Liver (tissue), 9 donors: ENCODE results near the gene FARS2. TPM values are rescaled to one million over a fixed set of nuclear protein-coding genes. Genes with fewer than 3 reads are reported as not detected.

Source experiments
- DNase-seq: peaks from one replicate; pipeline ENCODE4 v3.0.0-alpha.2; 2017; ENCODE audit warnings: low spot score
- H3K27ac ChIP-seq, 2 donors: one replicate each; pipeline ENCODE4 v1.7.0; 2013; ENCODE audit warnings: inconsistent platforms in 2 of 2, low read length in 2 of 2, control low read depth in 1 of 2, low read depth in 1 of 2, mild to moderate bottlenecking in 1 of 2
- H3K27me3 ChIP-seq, 4 donors: one replicate each; pipeline versions ENCODE4 v1.6.1 to v1.7.0; 2013; ENCODE audit warnings: low read length in 3 of 4, inconsistent platforms in 1 of 4, mild to moderate bottlenecking in 1 of 4, moderate library complexity in 1 of 4; ENCODE audit not compliant: control insufficient read depth in 4 of 4, insufficient read depth in 4 of 4
- H3K36me3 ChIP-seq, 4 donors: one replicate each; pipeline versions ENCODE4 v1.6.1 to v1.7.0; 2013; ENCODE audit warnings: low read length in 3 of 4, mild to moderate bottlenecking in 3 of 4, low read depth in 1 of 4, moderate library complexity in 1 of 4; ENCODE audit not compliant: control insufficient read depth in 4 of 4, insufficient read depth in 3 of 4
- H3K4me1 ChIP-seq, 4 donors: one replicate each; pipeline versions ENCODE4 v1.6.1 to v1.7.0; 2013; ENCODE audit warnings: low read length in 3 of 4, mild to moderate bottlenecking in 3 of 4, moderate library complexity in 1 of 4; ENCODE audit not compliant: control insufficient read depth in 4 of 4, insufficient read depth in 4 of 4
- H3K4me3 ChIP-seq, 3 donors: one replicate each; pipeline versions ENCODE4 v1.6.1 to v1.7.0; 2013; ENCODE audit warnings: low read length in 3 of 3, control low read depth in 1 of 3, low read depth in 1 of 3, mild to moderate bottlenecking in 1 of 3
- H3K9ac ChIP-seq, 2 donors: one replicate each; pipeline ENCODE4 v1.7.0; 2013; ENCODE audit warnings: low read length in 2 of 2, mild to moderate bottlenecking in 2 of 2, moderate library complexity in 2 of 2, control low read depth in 1 of 2, low read depth in 1 of 2
- H3K9me3 ChIP-seq, 4 donors: one replicate each; pipeline versions ENCODE4 v1.6.1 to v1.7.0; 2013; ENCODE audit warnings: low read length in 3 of 4; ENCODE audit not compliant: control insufficient read depth in 4 of 4
- ATF3 ChIP-seq: IDR thresholded peaks from 2 replicates; pipeline ENCODE4 v1.6.1; 2016; ENCODE audit warnings: antibody characterized with exemption
- CTCF ChIP-seq: fragments of 150-350 bp; IDR thresholded peaks from 2 replicates; pipeline ENCODE4 v1.5.1; 2017; ENCODE audit warnings: improper control_type of control experiment, low read depth, low read length; ENCODE audit not compliant: missing input control
- EGR1 ChIP-seq, 2 donors: IDR thresholded peaks; 2 replicates each; pipeline ENCODE4 v1.6.1; 2016 to 2018; ENCODE audit warnings: antibody characterized with exemption in 2 of 2, low read depth in 2 of 2
- FOXA1 ChIP-seq: IDR thresholded peaks from 2 replicates; pipeline ENCODE4 v1.6.1; 2016; ENCODE audit warnings: antibody characterized with exemption
- HNF4G ChIP-seq: IDR thresholded peaks from 2 replicates; pipeline ENCODE4 v1.6.1; 2016; ENCODE audit warnings: antibody characterized with exemption
- JUND ChIP-seq, 2 donors: IDR thresholded peaks; 2 replicates each; pipeline ENCODE4 v1.6.1; 2016; ENCODE audit warnings: antibody characterized with exemption in 2 of 2
- MAX ChIP-seq: IDR thresholded peaks from 2 replicates; pipeline ENCODE4 v1.6.1; 2016; ENCODE audit warnings: antibody characterized with exemption
- RAD21 ChIP-seq, 2 donors: IDR thresholded peaks; 2 replicates each; pipeline ENCODE4 v1.6.1; 2016; ENCODE audit warnings: antibody characterized with exemption in 2 of 2, mild to moderate bottlenecking in 2 of 2
- REST ChIP-seq: IDR thresholded peaks from 2 replicates; pipeline ENCODE4 v1.6.1; 2016; ENCODE audit warnings: antibody characterized with exemption, mild to moderate bottlenecking
- RXRA ChIP-seq, 2 donors: IDR thresholded peaks; 2 replicates each; pipeline ENCODE4 v1.6.1; 2017 to 2018; ENCODE audit warnings: antibody characterized with exemption in 2 of 2, mild to moderate bottlenecking in 1 of 2
- TAF1 ChIP-seq: conservative IDR thresholded peaks from 2 replicates; pipeline ENCODE4 v1.6.1; 2016; ENCODE audit warnings: antibody characterized with exemption, mild to moderate bottlenecking
- YY1 ChIP-seq: IDR thresholded peaks from 2 replicates; pipeline ENCODE4 v1.6.1; 2016; ENCODE audit warnings: antibody characterized with exemption, mild to moderate bottlenecking
- WGBS: extraction: QIAGEN DNeasy Blood & Tissue Kit; methylation state at CpG from one replicate; pipeline ENCODE4 v1.1.7; 2013; 5-methylcytosine and 5-hydroxymethylcytosine counted together
- polyA plus RNA-seq, 2 donors: library from polyadenylated mRNA; stranded (reverse) in 1 of 2; unstranded in 1 of 2; fragments of 200-250 nt in 1 of 2; fragments of >200 nt in 1 of 2; fragmentation: Nextera tagmentation in 1 of 2; extraction: Ambion mirVana in 1 of 2; gene quantifications; one replicate each; pipeline versions ENCODE4 v1.2.1 to v1.2.3, GENCODE V29; 2013 to 2015
- total RNA-seq, 2 donors: library from RNA; depleted of rRNA; stranded (reverse); fragments of >200 nt; gene quantifications; one replicate each; pipeline ENCODE4 v1.2.3, GENCODE V29; 2014
- donor health status: healthy.
- donor health status: healthy.
- donor health status: healthy.
- donor health status: healthy.
- donor health status: healthy.

Gene FARS2
- total and polyA plus RNA-seq, 4 donors, result 7.8 to 25.9 (median 11.2) TPM

GRCh38 chr6:5567890-5568289 is 306.6 kb downstream of the FARS2 start (continued):
- TF ChIP-seq REST, result no peak
- no peak for TF ChIP-seq RXRA (IDR thresholded peaks at IDR 0.05)

- Histone ChIP-seq H3K4me3 (no peak overlapping the region), H3K9me3 (no peaks in the 10 kb centered on the region), H3K4me1 (peaks cover 0 to 2% (median 0%) of the 10 kb centered on the region in 4 donors), H3K36me3 (peaks cover 0 to 1% (median 0%) of the 10 kb centered on the region in 4 donors), H3K27me3 (no peaks in the 10 kb centered on the region), H3K27ac (no peak overlapping the region), H3K9ac (no peak overlapping the region)
- no peak for DNase-seq
- TF ChIP-seq ATF3 (no peak), MAX (no peak), YY1 (no peak), CTCF (no peak), RAD21 (IDR thresholded peaks at IDR 0.05) (no peak), JUND (IDR thresholded peaks at IDR 0.05) (no peak), REST (no peak), EGR1 (IDR thresholded peaks at IDR 0.05; ENCODE audit: low read depth in 2 of 2) (no peak), TAF1 (no peak), HNF4G (no peak), RXRA (IDR thresholded peaks at IDR 0.05) (no peak), FOXA1 (no peak)
- 96% methylated on average over 2 of the region's 2 CpGs for WGBS
These were observed 308.2 kb downstream of the FARS2 start for GRCh38 chr6:5569491-5569890.
